MV-4-11 (cell line): Measurements from ENCODE around the gene NUCKS1.

Experiments
- DNase-seq: peaks from one replicate; lab custom pipeline; 2025; lab: John Stamatoyannopoulos, UW

NUCKS1 gene

DNA sequence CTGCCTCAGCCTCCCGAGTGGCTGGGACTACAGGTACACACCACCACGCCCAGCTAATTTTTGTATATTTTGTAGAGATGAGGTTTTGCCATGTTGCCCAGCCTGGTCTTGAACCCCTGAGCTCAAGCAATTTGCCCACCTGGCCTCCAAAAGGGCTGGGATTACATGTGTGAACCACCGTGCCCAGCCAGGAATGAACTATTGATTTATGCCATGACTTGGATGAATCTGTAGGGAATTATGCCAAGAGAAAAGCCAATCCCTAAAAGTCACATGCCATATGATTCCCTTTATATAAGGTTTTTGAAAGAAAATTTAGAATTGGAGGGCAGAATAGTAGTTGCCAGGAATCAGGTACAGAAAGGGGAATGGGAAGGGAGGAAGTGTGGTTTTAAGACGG is 50.6 kb downstream of the NUCKS1 start:
- no peak for DNase-seq

DNA sequence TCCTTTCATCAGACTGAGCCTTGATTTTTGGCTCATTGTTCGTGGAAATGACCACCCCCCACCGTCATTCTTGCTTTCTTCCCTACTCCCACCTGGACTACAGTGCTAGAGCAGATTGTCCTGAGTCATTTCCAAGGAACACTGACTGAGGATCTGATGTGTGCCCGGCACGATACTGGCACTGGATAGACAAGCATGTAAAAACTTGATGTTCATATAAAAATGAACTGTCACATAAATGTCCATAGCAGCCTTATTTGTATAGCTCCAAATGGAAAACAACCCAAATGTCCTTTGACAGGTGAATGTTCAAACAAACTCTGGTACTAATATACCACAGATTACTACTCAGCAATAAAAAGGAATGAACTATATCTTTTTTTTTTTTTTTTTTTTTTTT is 51.1 kb downstream of the NUCKS1 start:
- no peak for DNase-seq

DNA sequence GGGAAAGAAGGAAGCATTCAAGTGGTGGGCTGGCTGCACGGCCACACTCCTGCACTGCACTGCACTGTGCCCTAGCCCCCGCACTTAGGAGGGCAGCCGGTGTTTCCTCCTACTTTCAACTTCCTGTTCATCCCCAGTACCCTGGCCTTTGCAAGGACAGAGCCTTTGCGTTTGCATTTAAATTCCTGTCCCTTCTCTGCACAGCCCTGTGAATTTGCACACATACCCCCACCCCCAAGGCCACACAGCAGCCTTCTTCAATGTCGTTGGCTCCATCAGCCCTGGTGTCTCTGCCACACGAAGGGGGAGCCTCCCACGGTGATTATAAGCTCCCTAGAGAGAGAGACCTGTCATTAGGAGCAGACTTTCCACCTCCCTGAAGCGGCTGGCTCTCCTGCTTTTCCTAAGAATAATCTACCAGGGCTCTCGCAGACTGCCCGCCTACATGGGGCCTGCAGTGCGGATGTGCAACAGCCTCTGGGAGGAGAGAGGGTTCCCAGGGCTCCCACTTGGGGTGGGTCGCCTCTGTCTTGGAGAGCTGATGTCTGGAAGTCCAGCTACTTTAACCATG is 56.5 kb downstream of the NUCKS1 start:
- DNase-seq = no peak

DNA sequence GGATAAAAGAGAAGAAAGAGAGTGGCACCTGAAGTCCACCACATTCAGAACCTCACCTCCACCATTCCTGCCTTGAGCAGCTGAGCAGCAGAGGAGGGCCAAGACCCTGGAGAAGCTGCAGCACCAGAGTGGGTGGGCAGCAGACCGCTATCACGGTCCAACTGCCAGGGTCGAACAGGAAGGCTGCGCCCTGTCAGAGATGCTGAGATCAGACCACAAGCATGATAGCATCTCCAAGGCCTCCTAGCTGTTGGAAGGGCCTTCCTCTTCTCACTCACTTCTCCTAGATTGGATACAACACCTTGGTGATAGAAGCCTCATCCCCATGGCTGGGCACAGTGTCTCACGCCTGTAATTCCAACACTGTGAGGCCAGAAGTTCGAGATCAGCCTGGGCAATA is 57.6 kb downstream of the NUCKS1 start:
- no peak for DNase-seq

DNA sequence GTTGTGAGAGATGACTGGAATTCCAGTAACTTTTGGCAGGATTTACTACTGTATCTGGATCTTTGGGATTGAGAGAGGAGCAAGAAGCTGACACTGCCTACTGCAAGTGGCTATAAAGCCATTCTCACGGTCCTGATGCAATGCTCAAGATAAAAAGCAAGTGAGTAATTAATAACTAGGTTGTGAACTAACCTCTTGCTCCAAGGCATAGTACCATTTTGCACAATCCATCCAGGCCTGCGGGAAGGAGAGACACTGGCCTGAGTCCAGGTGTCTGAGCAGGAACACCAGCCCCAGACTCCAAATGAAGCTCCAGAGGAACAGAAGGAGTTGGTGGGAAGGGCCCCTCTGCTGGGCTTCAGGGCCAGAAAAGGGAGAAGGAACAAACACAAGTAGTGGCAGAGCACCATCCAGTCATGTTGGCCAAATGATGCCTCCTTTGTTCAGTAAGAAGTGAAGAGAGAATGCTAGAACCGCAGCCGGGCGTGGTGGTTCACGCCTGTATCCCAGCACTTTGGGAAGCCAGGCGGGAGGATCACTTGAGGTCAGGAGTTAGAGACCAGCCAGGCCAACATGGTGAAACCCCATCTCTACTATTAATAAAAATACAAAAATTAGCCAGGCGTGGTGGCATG is 59.7 kb downstream of the NUCKS1 start:
- DNase-seq = no peak

DNA sequence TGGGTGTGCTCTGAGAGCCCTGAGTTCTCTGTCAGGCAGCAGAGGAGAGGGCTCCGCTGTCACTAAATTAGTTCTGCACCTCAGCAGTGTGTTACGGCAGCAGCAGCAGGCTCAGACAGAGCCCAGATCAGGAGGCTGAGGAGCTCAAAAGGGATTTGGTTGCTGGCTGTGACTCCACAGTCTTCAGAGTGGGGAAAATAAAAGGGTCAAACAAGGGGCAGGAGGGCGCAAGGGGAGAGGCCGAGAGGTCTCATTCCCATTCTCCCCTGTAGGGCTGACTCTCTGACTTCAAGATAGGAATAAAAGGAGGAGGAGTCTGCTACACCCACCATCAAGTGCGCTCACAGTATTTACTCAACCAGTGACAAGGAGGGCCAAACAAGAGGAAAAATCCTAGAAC is 60.5 kb downstream of the NUCKS1 start:
- DNase-seq = no peak

DNA sequence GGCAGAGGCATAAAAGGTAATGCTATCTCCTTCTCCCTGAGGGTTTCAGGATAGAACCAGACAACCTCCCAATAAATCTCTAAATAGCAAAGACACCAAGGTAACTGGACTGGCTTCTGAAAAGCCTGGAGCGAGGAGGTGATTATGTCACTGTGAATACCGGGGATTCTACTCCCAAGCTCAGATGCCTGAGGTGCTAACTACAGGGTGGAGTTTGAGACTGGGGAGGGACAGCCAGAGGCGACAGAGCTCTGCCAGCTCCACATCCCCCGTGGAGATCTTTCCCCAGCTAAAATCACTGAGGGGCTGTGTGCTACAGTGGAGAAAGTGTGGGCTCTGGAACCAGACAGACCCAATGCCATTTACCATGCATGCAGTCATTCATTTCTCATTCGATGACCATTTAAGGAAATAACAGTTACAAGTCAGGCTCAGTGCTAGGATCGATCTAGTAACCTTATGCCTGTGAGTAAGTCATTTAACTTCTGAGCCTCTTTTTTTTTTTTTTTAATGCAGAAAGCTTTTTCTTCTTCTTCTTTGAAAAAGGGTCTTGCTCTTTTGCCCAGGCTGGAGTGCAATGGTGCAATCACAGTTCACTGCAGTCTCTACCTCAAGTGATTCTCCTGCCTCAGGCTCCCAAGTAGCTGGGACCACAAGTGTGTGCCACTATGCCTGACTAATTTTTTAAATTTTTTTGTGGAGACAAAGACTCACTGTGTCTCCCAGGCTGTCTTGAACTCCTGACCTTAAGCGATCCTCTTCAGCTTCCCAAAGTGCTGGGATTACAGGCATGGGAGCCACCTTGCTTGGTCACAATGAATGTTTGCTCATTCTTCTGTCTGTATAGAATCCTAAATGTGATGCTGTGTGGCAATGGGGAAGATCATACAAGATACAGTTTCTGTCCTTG is 61.6 kb downstream of the NUCKS1 start:
- DNase-seq = no peak

DNA sequence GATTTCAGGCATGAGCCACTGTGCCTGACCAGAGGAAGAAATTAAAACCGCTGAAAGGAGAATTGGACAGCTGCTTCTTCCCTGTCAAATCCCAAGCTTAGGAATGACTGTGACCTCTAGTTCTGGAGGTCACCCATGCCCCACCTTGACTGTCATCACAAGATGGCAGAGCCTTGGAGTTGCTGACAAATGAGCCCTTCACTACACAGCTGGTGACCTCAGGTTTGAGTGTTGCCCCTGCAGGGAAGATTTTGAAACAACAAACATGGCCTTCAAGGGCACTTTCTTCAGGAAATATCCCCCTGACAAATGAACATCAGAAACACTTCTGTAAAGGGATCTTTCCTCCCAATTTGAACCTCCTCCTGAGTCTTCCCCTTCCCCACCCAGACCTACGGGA is 62.7 kb downstream of the NUCKS1 start:
- no peak for DNase-seq

DNA sequence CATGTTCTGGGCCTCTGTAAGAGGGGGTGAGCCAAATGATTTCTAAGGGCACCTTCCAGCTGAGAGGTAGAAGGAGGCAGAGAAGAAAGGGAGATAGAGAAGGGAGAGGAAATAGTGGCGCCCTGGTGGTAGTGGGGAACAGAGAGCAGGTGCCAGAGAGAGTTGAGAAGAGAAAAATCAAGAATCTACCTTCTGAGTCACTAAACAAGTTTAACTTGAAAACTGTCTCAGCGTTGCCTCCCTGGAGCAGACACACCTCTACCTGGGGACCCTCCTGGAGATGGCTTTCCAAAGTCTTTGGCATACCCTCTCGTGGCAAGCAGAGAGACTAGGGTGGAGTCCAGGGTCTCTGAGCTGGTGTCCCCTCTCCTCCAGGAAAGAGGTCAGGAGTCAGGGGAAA is 68.6 kb downstream of the NUCKS1 start:
- DNase-seq = no peak

DNA sequence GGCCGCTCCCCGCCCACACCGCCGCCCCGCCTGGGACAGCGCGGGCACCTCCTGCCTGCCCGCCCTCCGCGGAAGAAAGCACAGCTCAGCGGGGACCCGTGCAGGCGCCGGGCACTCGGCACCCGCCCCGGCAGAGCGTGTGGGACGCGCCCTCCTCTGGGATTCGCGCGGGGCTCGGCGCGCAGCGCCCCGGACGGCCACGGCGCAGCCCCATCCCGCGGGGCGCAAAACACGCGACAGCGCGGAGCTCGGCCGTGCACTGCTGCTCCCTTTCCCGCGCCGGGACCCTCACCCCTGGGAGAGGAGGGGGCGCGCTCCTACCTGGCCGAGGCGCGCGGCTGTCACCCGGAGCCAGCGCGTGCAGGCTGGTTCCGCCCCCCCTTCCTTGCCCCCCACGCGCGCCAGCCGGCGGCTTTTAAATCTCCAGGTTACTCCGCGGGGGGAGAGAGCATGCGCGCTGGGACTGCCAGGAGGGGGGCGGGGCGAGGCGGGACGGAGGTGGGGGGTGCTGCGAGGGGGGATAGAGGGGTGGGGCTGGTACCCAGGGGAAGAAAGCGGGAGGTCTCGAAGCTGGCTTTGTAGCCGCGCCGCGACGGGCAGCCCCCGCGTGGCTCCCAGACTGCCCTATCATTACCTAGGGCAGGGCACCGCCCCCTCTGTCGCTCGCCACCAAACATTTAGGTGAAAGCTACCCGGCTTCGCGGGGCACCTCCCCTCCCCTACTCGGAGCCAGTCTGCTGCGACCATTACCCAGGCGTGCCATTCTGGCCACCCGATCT is 69.7 kb downstream of the NUCKS1 start, which contains the start of gene SLC45A3:
SLC45A3 (minus strand) TSS at position 437 of the 779 bp plus-strand sequence. CDS start 15,853 bp downstream, outside the sequence.
- DNase-seq = no peak

DNA sequence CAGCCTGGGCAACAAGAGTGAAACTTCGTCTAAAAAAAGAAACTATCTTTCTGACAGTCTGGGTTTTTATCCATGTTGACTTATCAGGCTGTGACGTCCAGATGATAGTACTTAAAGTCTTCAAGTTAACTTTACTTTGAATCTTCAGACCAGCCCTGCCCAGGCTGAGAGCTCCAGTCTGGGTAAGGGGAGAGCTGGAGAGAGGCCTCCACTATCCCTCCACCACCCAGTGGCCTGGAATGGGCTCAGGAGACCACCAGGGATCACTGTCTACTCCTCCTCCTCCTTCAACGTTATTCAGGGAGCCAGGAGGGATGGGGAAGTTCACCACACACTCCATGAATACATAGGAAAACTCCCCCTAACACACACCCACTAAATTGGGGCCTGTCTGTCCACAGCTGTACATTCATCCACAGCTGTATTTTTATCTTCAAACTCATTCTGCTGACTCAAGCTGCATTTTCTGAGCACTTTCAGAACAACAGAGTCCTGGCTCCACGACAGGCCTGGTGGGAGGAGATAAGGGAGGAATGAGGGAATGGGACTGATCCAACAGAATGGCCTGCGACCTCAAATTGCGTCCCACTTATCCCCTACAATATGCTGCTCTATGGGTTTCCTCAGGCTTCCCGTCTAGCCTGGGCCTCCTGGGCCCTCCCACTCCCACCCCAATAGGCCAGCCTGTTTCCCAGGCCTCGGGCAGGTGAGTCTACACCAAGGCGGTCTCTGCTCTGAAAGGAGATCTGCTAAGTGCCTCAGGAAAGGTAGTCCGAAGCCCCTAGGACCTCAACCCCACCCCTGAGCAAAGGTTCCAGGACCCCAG is 71.5 kb downstream of the NUCKS1 start:
- no peak for DNase-seq

DNA sequence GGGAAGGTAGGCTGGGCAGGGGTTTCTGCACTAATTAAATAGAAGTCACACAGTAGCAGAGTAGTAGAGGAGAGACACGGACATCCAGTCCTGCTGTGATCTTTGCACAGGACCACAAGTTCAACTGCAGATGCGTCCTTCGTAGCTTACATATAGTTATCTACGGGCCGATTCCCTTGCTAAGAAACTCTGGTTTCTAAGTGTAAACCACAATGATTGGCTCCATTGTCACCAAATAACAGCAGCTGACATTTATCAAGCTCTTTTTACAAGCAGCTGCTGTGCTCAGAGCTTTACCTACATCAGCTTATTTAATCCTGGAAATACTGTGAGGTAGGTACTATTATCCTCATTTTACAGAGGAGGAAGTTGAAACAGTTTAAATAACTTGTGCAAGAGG is 72.8 kb downstream of the NUCKS1 start:
- DNase-seq = no peak

DNA sequence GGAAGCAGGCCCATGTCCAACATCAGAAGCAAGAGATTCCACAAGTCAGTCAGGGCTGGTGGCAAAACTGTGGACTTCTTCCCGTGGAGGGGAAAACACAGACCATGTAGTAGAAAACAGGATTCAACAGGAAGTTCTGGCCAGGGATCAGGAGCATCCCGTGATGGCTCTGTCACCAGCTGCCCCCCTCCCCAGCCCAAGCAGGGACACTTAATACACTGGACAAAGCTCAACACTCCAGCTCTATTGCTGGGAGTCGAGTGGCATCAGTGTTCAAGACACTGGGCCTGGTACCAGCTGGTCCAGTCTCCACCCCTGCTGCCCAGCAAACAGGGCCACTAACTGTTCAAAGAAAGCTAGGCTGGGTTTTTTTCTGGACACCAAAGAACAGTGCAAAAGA is 73.4 kb downstream of the NUCKS1 start:
- no peak for DNase-seq

DNA sequence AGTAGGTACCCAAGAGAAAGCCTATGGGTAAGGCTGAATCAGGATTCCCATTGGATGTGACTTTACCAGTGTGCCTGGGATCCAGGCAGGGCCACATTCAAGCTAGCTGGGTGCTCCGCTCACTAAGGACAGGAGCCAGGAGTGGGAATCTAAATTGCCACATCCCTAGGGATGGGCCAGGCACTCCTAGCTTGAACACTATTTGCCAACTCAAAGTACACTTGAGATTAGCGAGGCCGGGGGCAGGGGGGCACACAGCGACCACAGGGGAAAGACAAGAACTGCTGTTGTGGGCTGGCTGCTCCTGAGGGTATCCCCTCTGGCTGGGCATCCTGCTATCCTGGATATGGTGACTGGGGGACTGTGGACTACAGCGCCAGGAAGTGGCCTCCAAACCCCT is 74.0 kb downstream of the NUCKS1 start:
- no peak for DNase-seq

DNA sequence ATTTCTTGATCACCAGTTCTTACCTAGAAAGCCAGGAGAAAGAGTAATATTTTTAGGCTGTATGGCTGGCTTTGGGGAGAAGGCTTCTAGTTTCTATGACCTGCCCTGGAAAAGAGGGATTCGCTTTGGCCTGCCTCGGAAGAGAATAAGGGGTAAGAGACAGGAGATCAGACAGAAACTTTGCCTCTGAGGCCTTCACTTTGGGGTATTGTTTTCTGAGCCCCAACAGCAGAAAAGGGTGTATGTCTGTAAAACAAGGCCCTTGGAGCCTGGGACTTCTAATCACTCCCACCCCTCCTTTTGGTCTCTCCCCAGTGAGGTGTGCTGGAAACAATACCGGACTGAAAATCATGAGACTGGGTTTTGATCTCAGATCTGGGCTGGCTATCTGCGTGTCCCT is 74.7 kb downstream of the NUCKS1 start:
- DNase-seq = no peak

DNA sequence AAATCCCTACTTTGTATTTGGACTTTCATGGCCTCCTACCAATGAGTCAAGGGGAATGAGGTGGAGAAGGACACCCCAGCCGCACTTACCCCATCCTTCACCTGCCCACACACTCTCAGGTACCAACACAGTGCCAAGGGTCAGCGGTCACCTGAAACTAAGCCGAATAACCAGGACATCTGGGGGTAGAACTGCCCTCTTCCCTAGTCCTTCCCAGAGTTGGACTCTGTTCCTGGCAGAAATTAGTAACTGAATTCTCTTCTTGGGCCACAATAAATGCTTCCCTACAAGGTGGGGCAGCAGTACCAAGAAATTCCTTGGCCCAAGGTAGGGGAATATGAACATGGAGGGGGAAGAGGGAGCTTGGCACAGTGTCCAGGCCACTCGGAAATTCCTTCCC is 77.0 kb downstream of the NUCKS1 start:
- no peak for DNase-seq

DNA sequence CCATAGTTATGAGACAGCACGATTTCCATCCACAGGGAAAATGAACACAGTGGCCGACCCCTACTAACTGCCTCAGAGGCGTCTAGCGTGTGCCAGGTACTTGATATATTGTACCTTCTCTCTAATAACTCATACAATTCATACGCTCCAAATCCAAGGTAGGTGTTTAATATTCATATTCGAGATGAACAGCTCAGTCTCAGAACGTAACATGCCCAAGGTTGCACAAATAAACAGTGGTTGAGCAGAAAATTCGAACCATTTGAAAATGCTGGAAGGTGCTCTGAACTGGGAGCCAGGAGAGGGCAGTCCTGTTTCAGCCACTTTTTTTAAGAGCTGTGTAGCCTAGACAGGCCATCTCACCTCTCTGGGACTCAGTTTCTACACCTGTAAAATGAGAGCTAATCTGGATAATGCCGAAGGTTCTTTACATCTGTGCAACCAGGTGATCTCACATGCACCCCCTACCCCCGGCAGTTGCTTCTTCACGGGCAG is 77.5 kb downstream of the NUCKS1 start:
- no peak for DNase-seq

DNA sequence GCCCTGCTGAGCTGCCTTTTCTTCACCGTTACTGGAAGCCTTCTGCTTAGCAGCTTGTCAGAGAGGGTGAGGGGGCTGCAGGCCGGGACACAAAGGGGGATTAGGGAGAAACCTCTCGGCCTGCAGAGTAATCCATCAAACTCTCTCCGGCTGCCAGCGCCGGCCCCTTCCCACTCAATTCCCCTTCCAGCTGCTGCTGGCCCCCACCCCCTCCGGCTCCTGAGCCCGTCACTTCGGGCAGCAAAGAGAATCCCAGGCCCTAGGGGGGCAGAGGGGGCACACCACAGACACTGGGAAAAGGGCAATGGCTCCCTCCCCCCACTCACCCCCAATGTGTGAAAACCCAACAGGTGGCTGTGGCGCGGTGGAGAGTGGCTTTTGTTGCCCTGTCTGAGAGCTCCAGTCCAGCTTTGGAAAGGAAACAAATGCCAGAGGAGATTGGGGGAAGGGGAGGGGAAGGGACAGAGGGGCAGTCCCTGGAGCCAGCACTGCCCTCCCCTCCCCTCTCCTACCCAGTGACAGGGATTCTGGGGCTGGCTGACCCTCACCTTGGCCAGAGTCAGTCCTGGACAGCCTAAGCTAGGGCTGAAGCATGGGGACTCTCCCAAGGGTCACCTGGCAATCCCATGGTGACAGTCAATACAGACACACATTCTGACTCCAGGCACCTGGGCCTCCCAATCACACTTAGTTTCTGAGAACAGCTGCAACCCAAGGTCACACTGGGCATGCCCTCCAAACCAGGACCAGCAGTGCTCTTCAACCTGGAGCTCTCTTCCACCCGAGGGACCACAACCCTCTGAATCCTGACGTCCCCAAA is 79.2 kb downstream of the NUCKS1 start:
- no peak for DNase-seq

DNA sequence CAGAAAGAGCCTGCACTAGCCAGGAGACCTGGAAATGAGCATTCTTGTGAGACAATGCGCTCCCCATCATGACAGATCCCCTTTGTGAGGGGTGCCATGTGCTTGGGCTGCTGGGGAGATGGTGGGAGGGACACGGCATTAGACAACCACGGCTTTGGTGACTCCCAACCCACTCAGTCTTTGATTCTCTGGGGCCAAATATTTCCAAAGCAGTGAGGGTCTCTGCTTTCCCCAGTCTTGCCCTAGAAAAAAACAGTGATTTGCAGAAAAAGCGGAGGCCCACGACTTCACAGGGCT is 79.9 kb downstream of the NUCKS1 start:
- no peak for DNase-seq

DNA sequence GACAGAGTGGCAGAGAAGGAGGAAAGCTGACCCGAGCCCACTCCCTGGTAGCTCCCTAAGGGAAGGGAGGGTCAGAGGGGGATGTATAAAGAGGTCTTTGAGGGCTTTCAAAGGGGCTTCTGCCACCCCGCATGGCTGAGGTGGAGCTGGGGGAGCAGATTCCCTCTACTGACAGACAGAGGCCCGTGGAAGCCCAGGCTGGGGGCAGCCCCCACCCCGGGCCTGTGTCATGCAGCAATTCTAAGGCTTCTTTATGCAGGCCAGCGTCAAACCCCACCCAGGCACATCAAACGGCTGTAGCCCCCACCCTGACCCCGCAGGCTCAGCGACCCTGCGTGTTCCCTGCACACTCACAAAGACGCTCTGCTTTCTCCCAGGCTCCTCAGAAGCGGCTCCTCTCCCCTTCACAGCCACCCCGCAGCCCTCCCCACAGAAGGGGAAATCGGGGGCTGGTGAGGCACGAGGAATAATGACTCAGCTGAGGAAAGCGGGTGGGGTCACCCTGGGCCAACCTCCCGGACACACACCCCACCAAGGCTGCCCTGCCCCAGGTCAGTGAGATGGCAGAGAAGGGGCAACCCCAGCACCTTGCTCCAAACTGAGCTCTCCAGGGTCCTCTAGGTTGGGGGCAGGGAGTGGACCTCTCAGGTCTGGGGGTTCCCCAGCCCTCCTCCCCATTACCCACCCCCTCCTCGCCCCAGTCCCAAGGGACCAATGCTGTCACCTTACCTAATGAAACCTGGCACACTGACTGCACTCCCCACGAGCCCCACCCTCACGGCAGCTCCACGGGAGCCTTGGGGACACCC is 80.4 kb downstream of the NUCKS1 start:
- DNase-seq = no peak
